ENCODE results near the gene OTULIN. TPM values are rescaled to one million over a fixed set of nuclear protein-coding genes. Genes with fewer than 3 reads are reported as not detected.

The OTULIN gene
- total and polyA plus RNA-seq, 2 of the 8 experiments (the other 6 are each of a cell fraction or from before 2014, with no cell fraction given) = 5.2 to 34.8 TPM

DNA sequence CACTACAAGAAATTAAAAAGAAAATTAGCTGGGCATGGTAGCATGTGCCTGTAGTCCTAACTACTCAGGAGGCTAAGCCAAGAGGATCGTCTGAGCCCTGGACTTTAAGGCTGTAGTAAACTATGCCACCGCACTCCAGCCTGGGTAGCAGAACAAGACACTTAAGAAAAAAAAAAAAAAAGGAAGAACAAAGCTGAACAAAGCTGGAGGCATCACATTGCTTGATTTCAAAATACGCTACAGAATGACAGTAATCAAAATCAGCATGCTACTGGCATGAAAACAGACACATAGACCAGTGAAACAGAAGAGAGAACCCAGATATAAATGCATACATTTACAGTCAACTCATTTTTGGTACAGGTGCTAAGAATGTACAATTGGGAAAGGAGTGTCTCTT is 14.5 kb upstream of the OTULIN start (continued):
- no peak for TF ChIP-seq NRF1 (IDR thresholded peaks at IDR 0.05; ENCODE audit: low read depth, low read length)
- TF ChIP-seq TCF12 (IDR thresholded peaks at IDR 0.05; ENCODE audit: low read depth, low read length) = no peak
- TF ChIP-seq SP2 (IDR thresholded peaks at IDR 0.05; ENCODE audit: low read length) = no peak
- TF ChIP-seq JUND (IDR thresholded peaks at IDR 0.05; ENCODE audit: low read length) = no peak
- no peak for TF ChIP-seq POLR2AphosphoS5 (IDR thresholded peaks at IDR 0.05; ENCODE audit: low read depth, low read length)
- TF ChIP-seq GTF2F1 (IDR thresholded peaks at IDR 0.05; ENCODE audit: borderline replicate concordance, low read depth, low read length) = no peak
